Amygdala (tissue), 56 donors: ENCODE measurements around the gene TNRC6B.
"Not testable (repeated sequence)": the region's sequence is repeated elsewhere in the genome, so short reads cannot be mapped to it uniquely, and the experiment has no call there.

Source experiments
- DNase-seq, 56 donors: peaks; one replicate each; lab custom pipeline; 2025; lab: John Stamatoyannopoulos, UW

Gene TNRC6B

GRCh38 chr22:40345815-40346184 lies 168.1 kb downstream of the TNRC6B start:
- peak in 3 of 56 donors; percentile 24 to 55 (median 54) for DNase-seq

GRCh38 chr22:40346185-40347118 lies 168.7 kb downstream of the TNRC6B start, which contains the start of gene ADSL:
Gene ADSL, plus strand, starts transcription at chr22:40346500. Its CDS starts 59 bp downstream, at chr22:40346559.
- peak; percentile 29 to 90 (median 76) for DNase-seq

GRCh38 chr22:40347300-40347699 lies 169.6 kb downstream of the TNRC6B start:
- DNase-seq = no peak

GRCh38 chr22:40348025-40348658 lies 170.4 kb downstream of the TNRC6B start:
- peak in 20 of 56 donors; percentile 5 to 57 (median 22) for DNase-seq

- no peak for DNase-seq
Observed at GRCh38 chr22:40352763-40353162, 175.0 kb downstream of the TNRC6B start.

GRCh38 chr22:40361100-40361499 lies 183.4 kb downstream of the TNRC6B start:
- peak in 4 of 56 donors; percentile 12 to 22 (median 18) for DNase-seq

- no peak for DNase-seq
Observed at GRCh38 chr22:40363059-40363458, 185.3 kb downstream of the TNRC6B start.

- no peak for DNase-seq
Observed at GRCh38 chr22:40364431-40364830, 186.7 kb downstream of the TNRC6B start.

- DNase-seq = no peak
Observed at GRCh38 chr22:40366068-40366467, 188.3 kb downstream of the TNRC6B start.

GRCh38 chr22:40367342-40367741 lies 189.6 kb downstream of the TNRC6B start:
- DNase-seq = peak in 1 of 56 donors; percentile 18

- DNase-seq = no peak
Observed at GRCh38 chr22:40368016-40368415, 190.3 kb downstream of the TNRC6B start.

- no peak for DNase-seq
Observed at GRCh38 chr22:40368836-40369235, 191.1 kb downstream of the TNRC6B start.

- DNase-seq = no peak
Observed at GRCh38 chr22:40374567-40374966, 196.8 kb downstream of the TNRC6B start.

GRCh38 chr22:40376149-40376548 lies 198.4 kb downstream of the TNRC6B start:
- no peak for DNase-seq

GRCh38 chr22:40377931-40378330 lies 200.2 kb downstream of the TNRC6B start:
- DNase-seq = no peak

- DNase-seq = not testable (repeated sequence)
Observed at GRCh38 chr22:40378448-40378847, 200.7 kb downstream of the TNRC6B start.

GRCh38 chr22:40381461-40381860 lies 203.7 kb downstream of the TNRC6B start:
- no peak for DNase-seq

- DNase-seq = no peak
Observed at GRCh38 chr22:40383905-40384304, 206.2 kb downstream of the TNRC6B start.

- no peak for DNase-seq
Observed at GRCh38 chr22:40385036-40385782, 207.5 kb downstream of the TNRC6B start.
